ENCODE data around the gene FEM1C. TPM values are rescaled to one million over a fixed set of nuclear protein-coding genes. Genes with fewer than 3 reads are reported as not detected.

Gene FEM1C, protein sequence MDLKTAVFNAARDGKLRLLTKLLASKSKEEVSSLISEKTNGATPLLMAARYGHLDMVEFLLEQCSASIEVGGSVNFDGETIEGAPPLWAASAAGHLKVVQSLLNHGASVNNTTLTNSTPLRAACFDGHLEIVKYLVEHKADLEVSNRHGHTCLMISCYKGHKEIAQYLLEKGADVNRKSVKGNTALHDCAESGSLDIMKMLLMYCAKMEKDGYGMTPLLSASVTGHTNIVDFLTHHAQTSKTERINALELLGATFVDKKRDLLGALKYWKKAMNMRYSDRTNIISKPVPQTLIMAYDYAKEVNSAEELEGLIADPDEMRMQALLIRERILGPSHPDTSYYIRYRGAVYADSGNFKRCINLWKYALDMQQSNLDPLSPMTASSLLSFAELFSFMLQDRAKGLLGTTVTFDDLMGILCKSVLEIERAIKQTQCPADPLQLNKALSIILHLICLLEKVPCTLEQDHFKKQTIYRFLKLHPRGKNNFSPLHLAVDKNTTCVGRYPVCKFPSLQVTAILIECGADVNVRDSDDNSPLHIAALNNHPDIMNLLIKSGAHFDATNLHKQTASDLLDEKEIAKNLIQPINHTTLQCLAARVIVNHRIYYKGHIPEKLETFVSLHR
- 10 to 100 TPM; 20.2 to 39.2 TPM for total RNA-seq

DNA sequence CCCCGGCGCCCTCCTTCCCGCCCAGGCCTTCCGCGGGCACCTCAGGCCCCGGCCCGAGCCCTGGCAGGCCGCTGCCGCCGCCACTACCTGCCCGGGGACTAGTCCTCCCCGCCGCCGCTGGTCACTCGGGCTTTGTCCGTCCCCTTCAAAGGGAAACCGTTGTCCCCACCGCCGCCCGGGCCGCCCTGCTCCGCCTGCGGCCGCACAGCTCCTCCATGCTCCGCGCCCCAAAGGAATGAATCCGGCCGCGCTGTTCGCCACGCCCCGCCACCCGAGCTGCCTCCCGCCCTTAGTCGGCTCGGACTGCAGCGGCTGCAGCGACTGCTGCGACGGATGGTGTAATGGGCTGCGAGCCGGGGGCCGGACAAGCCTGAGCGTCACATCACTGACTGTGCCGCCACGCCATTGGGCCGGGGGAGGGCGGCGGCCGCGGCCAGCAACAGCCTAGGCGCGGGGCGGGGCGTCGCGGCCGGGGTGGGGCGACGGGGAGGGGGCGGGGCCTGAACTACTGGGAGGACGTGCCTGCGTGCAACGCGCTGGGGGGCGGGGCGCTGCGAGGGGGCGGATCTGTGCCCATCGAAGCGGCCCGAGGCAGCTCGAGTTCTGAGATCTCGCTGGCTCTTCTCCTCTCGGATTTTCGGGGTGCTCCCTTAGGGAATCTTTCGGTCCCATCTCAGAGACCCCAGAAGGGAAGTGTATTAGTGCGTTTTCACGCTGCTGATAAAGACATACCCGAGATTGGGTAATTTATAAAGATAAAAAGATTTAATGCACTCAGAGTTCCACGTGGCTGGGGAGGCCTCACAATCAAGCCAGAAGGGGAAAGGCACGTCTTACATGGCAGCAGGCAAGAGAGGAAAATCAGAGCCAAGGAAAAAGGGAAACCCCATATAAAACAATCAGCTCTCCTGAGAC lies at the start of gene FEM1C:
TSS of gene FEM1C (minus strand) at position 340 of the 915 bp plus-strand sequence. CDS start 1,282 bp downstream, outside the sequence.
- Histone ChIP-seq H3K4me3 (peak within 1 kb of the TSS; percentile 82), H3K36me3 (no peaks in the 10 kb centered on the region), H3K4me1 (no peaks in the 10 kb centered on the region), H3K27me3 (no peaks in the 10 kb centered on the region), H3K9me3 (no peaks in the 10 kb centered on the region), H3K9ac (ENCODE audit: low read depth in 2 of 2, low read length in 2 of 2) (peak within 1 kb of the TSS; percentile 75 to 99), H3K27ac (peak within 1 kb of the TSS; percentile 100)
- TF ChIP-seq, protein P1, sequence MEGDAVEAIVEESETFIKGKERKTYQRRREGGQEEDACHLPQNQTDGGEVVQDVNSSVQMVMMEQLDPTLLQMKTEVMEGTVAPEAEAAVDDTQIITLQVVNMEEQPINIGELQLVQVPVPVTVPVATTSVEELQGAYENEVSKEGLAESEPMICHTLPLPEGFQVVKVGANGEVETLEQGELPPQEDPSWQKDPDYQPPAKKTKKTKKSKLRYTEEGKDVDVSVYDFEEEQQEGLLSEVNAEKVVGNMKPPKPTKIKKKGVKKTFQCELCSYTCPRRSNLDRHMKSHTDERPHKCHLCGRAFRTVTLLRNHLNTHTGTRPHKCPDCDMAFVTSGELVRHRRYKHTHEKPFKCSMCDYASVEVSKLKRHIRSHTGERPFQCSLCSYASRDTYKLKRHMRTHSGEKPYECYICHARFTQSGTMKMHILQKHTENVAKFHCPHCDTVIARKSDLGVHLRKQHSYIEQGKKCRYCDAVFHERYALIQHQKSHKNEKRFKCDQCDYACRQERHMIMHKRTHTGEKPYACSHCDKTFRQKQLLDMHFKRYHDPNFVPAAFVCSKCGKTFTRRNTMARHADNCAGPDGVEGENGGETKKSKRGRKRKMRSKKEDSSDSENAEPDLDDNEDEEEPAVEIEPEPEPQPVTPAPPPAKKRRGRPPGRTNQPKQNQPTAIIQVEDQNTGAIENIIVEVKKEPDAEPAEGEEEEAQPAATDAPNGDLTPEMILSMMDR (IDR thresholded peaks at IDR 0.05) = no peak
- intact Hi-C loops (cut with DNase I) = no loop called here
- DNase-seq = peak; percentile 99

DNA sequence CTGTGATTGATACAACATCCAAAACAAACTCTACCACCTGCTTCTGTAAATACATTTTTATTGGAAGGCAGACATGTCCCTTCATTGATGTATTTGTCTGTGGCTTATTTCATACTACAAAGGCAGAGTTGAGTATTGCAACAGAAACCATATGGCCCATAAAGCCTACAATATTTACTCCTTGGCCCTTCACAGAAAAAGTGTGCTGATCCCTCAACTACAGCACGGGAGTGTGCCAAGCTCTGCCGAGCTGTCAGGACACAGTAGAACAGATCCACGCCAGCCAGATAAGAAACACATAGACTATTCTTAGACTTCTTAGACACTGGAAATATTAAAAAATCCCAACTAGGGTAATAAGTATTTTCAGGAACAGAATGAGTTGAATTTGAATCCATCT lies 44.5 kb upstream of the FEM1C start:
- H3K9ac ChIP-seq (ENCODE audit: low read depth in 2 of 2, low read length in 2 of 2) = no peak overlapping the region
- TF ChIP-seq, protein P1 (IDR thresholded peaks at IDR 0.05) = no peak
- no peaks in the 10 kb centered on the region for H3K36me3 ChIP-seq
- intact Hi-C loops (cut with DNase I) = loop anchor here (5.0 kb wide), 1 partner anchor 282 kb away; no protein-coding TSS in a partner anchor
- DNase-seq = no peak
- H3K9me3 ChIP-seq = no peaks in the 10 kb centered on the region
- H3K27me3 ChIP-seq = no peaks in the 10 kb centered on the region
- H3K27ac ChIP-seq = no peak overlapping the region
- no peaks in the 10 kb centered on the region for H3K4me1 ChIP-seq
- H3K4me3 ChIP-seq = no peak overlapping the region

DNA sequence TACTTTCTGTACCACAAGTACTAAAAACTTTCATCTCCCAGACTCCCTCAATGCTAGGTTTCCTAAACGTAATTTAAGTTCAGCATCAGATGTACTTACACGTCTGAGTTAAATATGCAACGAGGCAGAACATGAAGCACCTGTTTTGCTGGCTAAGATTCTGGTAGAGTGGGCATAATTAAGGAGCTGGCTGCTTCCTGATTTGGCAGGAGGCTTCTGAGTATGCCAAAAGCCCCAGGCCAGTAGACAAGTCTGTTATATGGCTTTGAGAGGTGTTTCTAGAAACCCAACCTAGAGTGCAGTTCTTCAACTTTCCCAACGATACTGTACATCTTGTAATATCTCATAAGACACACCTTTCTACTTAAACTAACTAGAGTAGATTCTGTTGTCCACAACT lies 44.1 kb upstream of the FEM1C start:
- H3K4me3 ChIP-seq = no peak overlapping the region
- TF ChIP-seq, protein P1 (IDR thresholded peaks at IDR 0.05) = no peak
- DNase-seq = no peak
- no peaks in the 10 kb centered on the region for H3K9me3 ChIP-seq
- no peak overlapping the region for H3K9ac ChIP-seq (ENCODE audit: low read depth in 2 of 2, low read length in 2 of 2)
- intact Hi-C loops (cut with DNase I) = loop anchor here (5.0 kb wide), 1 partner anchor 281 kb away; no protein-coding TSS in a partner anchor
- no peaks in the 10 kb centered on the region for H3K36me3 ChIP-seq
- no peak overlapping the region for H3K27ac ChIP-seq
- no peaks in the 10 kb centered on the region for H3K4me1 ChIP-seq
- H3K27me3 ChIP-seq = no peaks in the 10 kb centered on the region

DNA sequence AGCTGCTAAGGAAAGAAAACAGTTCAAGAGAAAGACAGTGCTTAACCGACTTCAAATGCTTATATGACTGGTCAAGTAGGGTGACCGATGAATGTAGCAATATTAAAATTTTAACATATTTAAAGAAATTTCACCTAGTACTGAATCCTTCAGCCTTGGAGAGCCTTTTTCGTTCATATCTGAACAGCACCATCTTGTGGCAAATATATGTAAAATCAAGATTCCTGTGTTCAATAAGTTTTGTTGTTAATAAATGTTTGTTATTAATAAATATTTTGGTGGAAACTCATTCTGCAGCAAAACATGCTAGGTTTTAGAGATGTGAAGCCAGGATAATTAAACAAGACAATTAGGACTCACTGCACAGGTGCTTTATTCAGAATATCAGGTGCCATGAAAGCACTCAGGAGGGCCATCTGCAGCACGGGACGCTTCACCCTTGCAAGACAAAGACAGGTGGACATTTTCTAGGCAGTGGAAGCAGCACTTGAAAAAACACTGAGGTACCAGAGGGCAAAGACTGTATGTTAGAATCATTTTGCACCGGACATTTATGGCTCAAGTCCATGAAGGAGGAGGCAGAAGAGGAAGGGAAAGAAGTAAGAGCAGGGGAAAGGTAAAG lies 42.1 kb upstream of the FEM1C start:
- H3K9me3 ChIP-seq = no peaks in the 10 kb centered on the region

More for the DNA sequence above, 42.1 kb upstream of the FEM1C start:
- Histone ChIP-seq H3K4me1 (no peaks in the 10 kb centered on the region), H3K4me3 (no peak overlapping the region), H3K36me3 (no peaks in the 10 kb centered on the region), H3K27ac (no peak overlapping the region), H3K27me3 (no peaks in the 10 kb centered on the region), H3K9ac (ENCODE audit: low read depth in 2 of 2, low read length in 2 of 2) (no peak overlapping the region)
- intact Hi-C loops (cut with DNase I) = loop anchor here (5.0 kb wide), 1 partner anchor 279 kb away; no protein-coding TSS in a partner anchor
- no peak for DNase-seq
- TF ChIP-seq, protein P1 (IDR thresholded peaks at IDR 0.05) = peak; percentile 42
